Measurements from ENCODE around the gene MANSC4.
A peak's percentile ranks its signal among the peaks of the same experiment; 100 is the strongest.

MANSC4 gene

GRCh38 chr12:27778206-27778605 is 1.8 kb downstream of the MANSC4 start:
- peaks cover 13% of the 10 kb centered on the region for H3K36me3 Mint-ChIP-seq (ENCODE audit: low read depth)
- TF ChIP-seq CTCF (IDR thresholded peaks at IDR 0.05; ENCODE audit: unreplicated experiment in 3 of 3): no peak
- H3K4me3 Mint-ChIP-seq: peak overlapping the region; percentile 68 to 88 (median 85)
- H3K4me1 Mint-ChIP-seq: peaks cover 29% of the 10 kb centered on the region
- H3K27me3 Mint-ChIP-seq (ENCODE audit: low read depth): no peaks in the 10 kb centered on the region
- peak overlapping the region in 2 of 3 experiments; percentile 14 to 33 for H3K27ac Mint-ChIP-seq
- H3K9me3 Mint-ChIP-seq: no peaks in the 10 kb centered on the region

GRCh38 chr12:27777141-27777540 is 2.9 kb downstream of the MANSC4 start:
- H3K36me3 Mint-ChIP-seq (ENCODE audit: low read depth): peaks cover 5% of the 10 kb centered on the region
- peak overlapping the region; percentile 20 to 65 (median 51) for H3K27ac Mint-ChIP-seq
- H3K9me3 Mint-ChIP-seq: no peaks in the 10 kb centered on the region
- TF ChIP-seq CTCF (IDR thresholded peaks at IDR 0.05; ENCODE audit: unreplicated experiment in 3 of 3): no peak
- H3K4me1 Mint-ChIP-seq: peaks cover 18% of the 10 kb centered on the region
- H3K27me3 Mint-ChIP-seq (ENCODE audit: low read depth): no peaks in the 10 kb centered on the region
- peak overlapping the region; percentile 53 to 69 (median 66) for H3K4me3 Mint-ChIP-seq

GRCh38 chr12:27772328-27773049 is 7.5 kb downstream of the MANSC4 start:
- Mint-ChIP-seq H3K4me3 (no peak overlapping the region), H3K27me3 (ENCODE audit: low read depth) (no peaks in the 10 kb centered on the region), H3K36me3 (ENCODE audit: low read depth) (no peaks in the 10 kb centered on the region), H3K27ac (no peak overlapping the region), H3K9me3 (no peaks in the 10 kb centered on the region), H3K4me1 (no peaks in the 10 kb centered on the region)
- TF ChIP-seq CTCF (IDR thresholded peaks at IDR 0.05; ENCODE audit: unreplicated experiment in 3 of 3): no peak

GRCh38 chr12:27771481-27772327 is 8.3 kb downstream of the MANSC4 start:
- Mint-ChIP-seq H3K27ac (no peak overlapping the region), H3K4me1 (no peaks in the 10 kb centered on the region), H3K9me3 (no peaks in the 10 kb centered on the region), H3K27me3 (ENCODE audit: low read depth) (no peaks in the 10 kb centered on the region), H3K4me3 (no peak overlapping the region), H3K36me3 (ENCODE audit: low read depth) (no peaks in the 10 kb centered on the region)
- no peak for TF ChIP-seq CTCF (IDR thresholded peaks at IDR 0.05; ENCODE audit: unreplicated experiment in 3 of 3)

DNA sequence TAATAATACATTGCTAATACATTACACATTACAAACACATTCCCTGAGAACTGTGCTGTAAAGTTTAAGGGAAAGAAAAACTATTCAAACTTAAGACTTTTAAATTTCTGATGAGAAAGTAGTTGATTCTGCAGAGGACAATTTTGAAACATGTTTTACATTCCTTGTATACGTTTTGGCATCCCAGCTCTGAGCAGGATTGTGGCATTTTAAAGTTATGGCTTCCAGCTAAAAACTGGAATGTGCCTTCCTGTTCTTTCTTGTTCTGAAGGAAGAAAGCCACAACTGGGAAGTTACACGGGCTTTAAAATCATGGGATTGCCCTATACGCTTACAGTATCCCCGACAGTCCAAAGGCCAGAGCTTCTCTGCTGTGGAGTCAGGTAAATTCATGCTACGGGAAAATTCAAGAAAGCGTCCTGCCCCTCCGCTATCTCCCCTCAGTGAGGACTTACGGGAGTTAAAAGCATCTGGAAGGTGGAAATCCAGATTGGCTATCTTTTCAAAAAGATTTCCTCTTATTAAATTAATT is 10.8 kb downstream of the MANSC4 start:
- Mint-ChIP-seq H3K9me3 (no peaks in the 10 kb centered on the region), H3K36me3 (ENCODE audit: low read depth) (no peaks in the 10 kb centered on the region), H3K4me3 (no peak overlapping the region), H3K4me1 (no peaks in the 10 kb centered on the region), H3K27ac (peak overlapping the region; percentile 44 to 83 (median 60)), H3K27me3 (ENCODE audit: low read depth) (no peaks in the 10 kb centered on the region)
- no peak for TF ChIP-seq CTCF (IDR thresholded peaks at IDR 0.05; ENCODE audit: unreplicated experiment in 3 of 3)
